ENCODE measurements around the gene PCED1B.
"Not testable (repeated sequence)": the region's sequence is repeated elsewhere in the genome, so short reads cannot be mapped to it uniquely, and the experiment has no call there.

PCED1B gene

GRCh38 chr12:47091009-47091408 lies 11.6 kb downstream of the PCED1B start:
- no peak for DNase-seq (ENCODE audit: low spot score)

DNA sequence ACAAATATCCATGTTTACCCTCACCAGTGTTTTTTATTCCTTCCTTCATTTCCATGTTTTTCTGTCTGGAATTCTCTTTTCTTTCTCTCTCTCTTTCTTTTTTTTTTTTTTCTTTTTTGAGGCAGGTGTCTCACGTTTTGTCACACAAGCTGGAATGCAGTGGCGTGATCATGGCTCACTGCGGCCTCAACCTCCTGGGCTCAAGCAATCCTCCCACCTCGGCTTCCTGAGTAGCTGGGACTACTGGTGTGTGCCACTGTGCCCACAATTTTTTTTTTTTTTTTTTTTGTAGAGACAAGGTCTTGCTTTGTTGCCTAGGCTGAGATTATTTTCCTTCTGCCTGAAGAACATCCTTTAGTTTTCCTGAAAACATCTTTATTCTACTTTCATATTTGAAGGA lies 15.4 kb downstream of the PCED1B start:
- no peak for DNase-seq (ENCODE audit: low spot score)

GRCh38 chr12:47095446-47096236 lies 16.2 kb downstream of the PCED1B start:
- DNase-seq (ENCODE audit: low spot score), result no peak

DNA sequence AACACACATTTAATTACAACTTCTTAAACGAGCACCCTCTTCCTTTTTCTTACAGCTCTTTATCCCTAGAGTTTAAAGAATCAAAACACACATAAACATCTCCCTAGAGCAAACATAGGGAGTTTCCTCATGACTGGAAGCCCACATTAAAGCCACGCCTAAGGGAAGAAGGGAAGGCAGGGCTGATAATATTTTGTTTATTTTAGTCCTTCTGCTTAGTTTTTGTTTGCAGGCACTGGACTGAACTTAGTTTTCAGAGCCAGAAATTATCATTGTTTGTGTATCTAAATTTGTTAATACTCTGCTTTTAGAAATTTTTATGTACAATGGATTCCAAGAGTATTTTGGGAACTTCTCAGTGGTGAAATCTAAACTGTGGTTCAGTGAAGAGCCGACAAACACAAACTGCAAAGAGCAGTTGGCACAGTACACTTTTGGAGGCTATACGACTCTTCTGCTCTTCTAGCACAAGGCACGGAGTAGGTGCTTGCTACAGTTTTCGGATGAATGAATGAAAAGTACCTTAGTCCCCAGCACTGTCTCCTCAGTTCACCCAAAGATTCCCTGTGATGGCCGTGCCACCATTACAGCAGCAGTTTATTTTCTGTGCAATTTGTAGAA lies 18.0 kb downstream of the PCED1B start:
- no peak for DNase-seq (ENCODE audit: low spot score)

DNA sequence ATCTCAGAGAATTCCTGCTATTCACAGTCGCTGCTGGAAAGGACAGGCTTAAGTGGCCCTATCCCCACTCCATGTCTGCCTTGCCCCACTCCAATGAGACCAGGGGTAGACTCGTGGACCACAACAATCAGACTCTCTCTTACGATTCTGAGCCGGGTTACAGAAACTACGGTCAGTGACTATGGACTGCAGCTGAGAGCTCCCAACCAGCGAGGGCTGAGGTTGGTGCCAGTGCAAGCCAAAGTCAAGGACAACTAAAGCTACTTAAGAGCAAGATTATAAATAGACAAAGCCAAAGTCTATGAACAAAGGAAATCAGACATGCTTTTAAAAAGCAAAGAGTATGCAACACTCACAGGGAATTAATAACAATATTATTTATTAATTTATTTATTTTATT lies 18.7 kb downstream of the PCED1B start:
- no peak for DNase-seq (ENCODE audit: low spot score)

GRCh38 chr12:47099610-47100009 lies 20.2 kb downstream of the PCED1B start:
- no peak for DNase-seq (ENCODE audit: low spot score)

DNA sequence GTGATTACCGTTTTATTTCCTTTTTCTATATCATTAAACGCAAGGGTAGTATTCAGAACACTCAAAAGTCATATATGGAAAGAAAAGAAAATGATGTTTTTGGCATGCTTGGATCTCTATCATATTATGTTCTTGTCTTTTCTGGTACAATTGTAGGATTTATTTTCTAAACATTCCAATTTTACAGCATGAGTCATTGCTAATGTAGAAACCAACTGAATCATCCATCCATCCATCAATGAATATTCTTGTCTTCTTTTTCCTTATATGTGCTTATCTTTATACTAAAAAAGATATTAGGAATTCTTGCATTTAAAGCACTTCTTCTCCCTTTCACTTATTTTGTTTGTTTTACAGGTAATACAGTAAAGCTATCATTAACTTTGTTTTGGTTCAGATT lies 20.7 kb downstream of the PCED1B start:
- no peak for DNase-seq (ENCODE audit: low spot score)

DNA sequence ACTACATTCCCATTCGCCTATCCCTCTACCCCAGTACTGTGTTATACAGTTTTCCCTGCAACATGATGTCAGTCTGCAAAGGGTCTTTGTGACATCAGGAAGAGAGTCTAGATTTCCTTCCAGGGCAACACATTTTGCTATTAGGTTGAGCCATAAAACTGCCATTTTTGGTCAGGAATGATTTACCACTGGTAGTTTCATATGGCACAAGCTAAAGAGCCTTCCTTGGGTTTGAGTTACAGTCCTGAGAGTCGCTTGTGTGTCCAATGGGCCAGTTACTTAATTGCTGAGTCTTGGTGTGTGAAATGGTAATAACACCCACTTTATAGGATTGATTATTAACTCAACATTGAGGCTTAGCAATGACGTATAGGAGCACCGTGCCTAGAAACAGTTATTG lies 23.0 kb downstream of the PCED1B start:
- no peak for DNase-seq (ENCODE audit: low spot score)

GRCh38 chr12:47102845-47103651 lies 23.6 kb downstream of the PCED1B start:
- DNase-seq (ENCODE audit: low spot score), result no peak

- DNase-seq (ENCODE audit: low spot score), result no peak
Observed at GRCh38 chr12:47105914-47106674, 26.7 kb downstream of the PCED1B start.

DNA sequence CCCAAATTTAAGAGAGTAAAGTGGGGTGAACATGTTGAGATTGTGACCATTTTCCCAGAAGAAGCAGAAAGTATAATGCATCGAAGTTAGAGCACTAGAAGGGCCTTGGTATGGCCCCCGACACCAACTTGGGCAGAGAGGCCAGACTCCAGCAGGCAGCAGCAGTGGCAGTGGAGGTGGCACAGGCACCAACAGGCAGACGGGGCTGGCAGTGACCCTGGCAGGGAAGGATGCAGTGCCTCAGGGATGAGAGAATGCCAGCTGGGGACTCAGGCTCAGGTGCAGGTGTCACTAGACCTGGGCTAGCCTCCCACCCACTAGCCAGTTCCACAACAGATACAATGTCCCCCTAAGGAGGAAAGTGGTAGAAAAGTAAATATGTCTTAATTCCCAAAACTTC lies 28.0 kb downstream of the PCED1B start:
- DNase-seq (ENCODE audit: low spot score), result no peak

- DNase-seq (ENCODE audit: low spot score), result no peak
Observed at GRCh38 chr12:47107926-47108325, 28.5 kb downstream of the PCED1B start.

GRCh38 chr12:47110011-47110541 lies 30.7 kb downstream of the PCED1B start:
- peak; percentile 59 for DNase-seq (ENCODE audit: low spot score)

DNA sequence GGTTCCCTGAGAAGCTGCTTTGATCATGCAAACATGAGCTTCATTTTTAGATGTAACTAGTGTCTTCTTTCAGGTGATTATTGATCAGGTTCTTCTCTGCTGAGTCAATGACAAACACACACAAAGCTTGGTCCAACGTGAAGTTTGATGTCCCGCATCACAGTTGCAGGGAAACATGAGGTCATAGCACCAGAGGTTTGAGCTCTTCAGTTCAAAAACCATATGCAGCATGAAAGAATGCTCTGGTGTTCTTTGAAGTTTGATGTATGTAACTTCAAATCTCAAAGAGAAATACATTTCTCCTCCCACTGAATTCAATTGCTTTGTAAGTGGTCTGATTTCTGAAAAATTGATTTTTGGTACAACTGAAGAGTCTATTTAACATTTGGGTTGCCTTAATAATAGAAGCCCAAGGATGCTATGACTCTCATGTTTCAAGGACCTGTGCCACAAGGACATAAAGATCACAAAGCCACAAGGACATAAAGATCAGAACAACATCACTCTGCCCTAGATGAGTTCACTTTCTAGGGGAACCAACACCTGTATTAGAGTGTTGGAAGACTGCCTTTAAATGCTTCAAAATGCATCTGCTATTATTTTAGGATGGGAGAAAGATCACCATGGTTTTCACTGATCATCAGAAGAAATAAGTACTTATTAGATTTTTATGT lies 31.4 kb downstream of the PCED1B start:
- no peak for DNase-seq (ENCODE audit: low spot score)

GRCh38 chr12:47111392-47111778 lies 32.0 kb downstream of the PCED1B start:
- DNase-seq (ENCODE audit: low spot score), result no peak

DNA sequence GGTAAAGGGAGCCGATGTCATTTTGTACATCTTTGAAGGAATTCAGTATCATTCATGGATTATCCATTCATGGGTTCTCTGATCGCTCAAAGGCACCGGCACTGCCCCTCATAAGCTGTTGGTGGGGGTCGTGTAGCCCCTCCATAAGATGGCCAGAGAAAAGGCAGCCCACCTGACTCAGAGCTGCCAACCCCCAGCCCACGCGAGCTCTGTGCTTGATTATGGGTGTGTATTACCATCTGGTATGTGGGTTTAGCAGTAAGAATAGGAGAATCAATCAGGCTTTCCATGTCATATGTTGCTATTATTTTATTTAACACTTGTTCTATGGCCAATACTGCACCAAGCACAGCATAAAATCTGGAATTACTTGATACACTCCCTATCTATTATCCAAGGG lies 32.4 kb downstream of the PCED1B start:
- DNase-seq (ENCODE audit: low spot score), result no peak

GRCh38 chr12:47112679-47113078 lies 33.3 kb downstream of the PCED1B start:
- DNase-seq (ENCODE audit: low spot score), result no peak

DNA sequence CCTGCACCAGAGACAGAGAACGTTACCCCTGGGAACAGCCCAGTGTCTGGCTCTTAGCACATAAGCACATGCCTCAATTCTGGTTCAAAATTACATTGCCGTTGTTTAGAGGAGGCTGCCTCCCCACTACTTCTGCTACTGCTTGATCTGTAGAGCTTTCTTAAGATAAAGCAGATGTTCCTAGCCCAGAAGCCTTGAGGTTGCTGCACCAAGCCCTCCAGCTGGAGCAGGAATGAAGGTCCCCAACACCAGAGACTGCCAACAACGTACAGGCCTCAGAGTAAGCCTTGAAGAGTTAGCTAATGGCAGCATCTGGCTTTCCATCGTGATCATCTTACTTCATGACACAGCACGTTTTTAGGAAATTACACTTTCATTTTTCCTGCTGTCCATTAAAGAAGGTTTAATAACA lies 35.1 kb downstream of the PCED1B start:
- no peak for DNase-seq (ENCODE audit: low spot score)

GRCh38 chr12:47117305-47117704 lies 37.9 kb downstream of the PCED1B start:
- not testable (repeated sequence) for DNase-seq (ENCODE audit: low spot score)

- DNase-seq (ENCODE audit: low spot score), result no peak
Observed at GRCh38 chr12:47120736-47121135, 41.3 kb downstream of the PCED1B start.

GRCh38 chr12:47121146-47121545 lies 41.7 kb downstream of the PCED1B start:
- peak; percentile 64 for DNase-seq (ENCODE audit: low spot score)

Measured in COLO829 (cell line).